ENCODE measurements around the gene PPIP5K1.
A peak's percentile ranks its signal among the peaks of the same experiment; 100 is the strongest.

Gene PPIP5K1

GRCh38 chr15:43527802-43528541, 62.0 kb downstream of the PPIP5K1 start:
- Histone ChIP-seq H3K36me3 (ENCODE audit: control insufficient read depth, insufficient read depth, low read length) (peaks cover 58% of the 10 kb centered on the region), H3K27ac (ENCODE audit: low read depth, low read length, severe bottlenecking) (no peak overlapping the region), H3K4me3 (ENCODE audit: extremely low read depth, insufficient read depth, low read length, poor library complexity, severe bottlenecking) (no peak overlapping the region), H3K9me3 (ENCODE audit: control insufficient read depth, low read length) (no peaks in the 10 kb centered on the region), H3K4me1 (ENCODE audit: control insufficient read depth, insufficient read depth, low read length, poor library complexity, severe bottlenecking) (peaks cover 10% of the 10 kb centered on the region)
- 89 to 90% methylated on average over 10 of the region's 12 CpGs for WGBS, 2 experiments (ENCODE audit: insufficient coverage in 2 of 2)

- no peaks in the 10 kb centered on the region for H3K9me3 ChIP-seq (ENCODE audit: control insufficient read depth, low read length)
- no peak overlapping the region for H3K27ac ChIP-seq (ENCODE audit: low read depth, low read length, severe bottlenecking)
- H3K36me3 ChIP-seq (ENCODE audit: control insufficient read depth, insufficient read depth, low read length) = peaks cover 66% of the 10 kb centered on the region
- WGBS, 2 experiments (ENCODE audit: insufficient coverage in 2 of 2) = 83 to 98% methylated on average over 4 to 5 of the region's 9 CpGs
- no peak overlapping the region for H3K4me3 ChIP-seq (ENCODE audit: extremely low read depth, insufficient read depth, low read length, poor library complexity, severe bottlenecking)
- peaks cover 10% of the 10 kb centered on the region for H3K4me1 ChIP-seq (ENCODE audit: control insufficient read depth, insufficient read depth, low read length, poor library complexity, severe bottlenecking)
Observed at GRCh38 chr15:43527016-43527801, 62.8 kb downstream of the PPIP5K1 start.

- peaks cover 74% of the 10 kb centered on the region for H3K36me3 ChIP-seq (ENCODE audit: control insufficient read depth, insufficient read depth, low read length)
- 90 to 93% methylated on average over 7 to 9 of the region's 11 CpGs for WGBS, 2 experiments (ENCODE audit: insufficient coverage in 2 of 2)
Observed at GRCh38 chr15:43526261-43526930, 63.6 kb downstream of the PPIP5K1 start.

GRCh38 chr15:43525131-43525530, 64.9 kb downstream of the PPIP5K1 start:
- Histone ChIP-seq H3K27ac (ENCODE audit: low read depth, low read length, severe bottlenecking) (no peak overlapping the region), H3K4me3 (ENCODE audit: extremely low read depth, insufficient read depth, low read length, poor library complexity, severe bottlenecking) (no peak overlapping the region), H3K4me1 (ENCODE audit: control insufficient read depth, insufficient read depth, low read length, poor library complexity, severe bottlenecking) (peaks cover 8% of the 10 kb centered on the region), H3K36me3 (ENCODE audit: control insufficient read depth, insufficient read depth, low read length) (peaks cover 81% of the 10 kb centered on the region), H3K9me3 (ENCODE audit: control insufficient read depth, low read length) (no peaks in the 10 kb centered on the region)
- 88 to 100% methylated on average over 2 to 4 of the region's 4 CpGs for WGBS, 2 experiments (ENCODE audit: insufficient coverage in 2 of 2)

More at GRCh38 chr15:43526261-43526930, 63.6 kb downstream of the PPIP5K1 start:
- H3K4me1 ChIP-seq (ENCODE audit: control insufficient read depth, insufficient read depth, low read length, poor library complexity, severe bottlenecking) = peaks cover 10% of the 10 kb centered on the region
- no peak overlapping the region for H3K4me3 ChIP-seq (ENCODE audit: extremely low read depth, insufficient read depth, low read length, poor library complexity, severe bottlenecking)
- no peak overlapping the region for H3K27ac ChIP-seq (ENCODE audit: low read depth, low read length, severe bottlenecking)
- H3K9me3 ChIP-seq (ENCODE audit: control insufficient read depth, low read length) = no peaks in the 10 kb centered on the region

GRCh38 chr15:43524254-43524845, 65.7 kb downstream of the PPIP5K1 start:
- Histone ChIP-seq H3K4me1 (ENCODE audit: control insufficient read depth, insufficient read depth, low read length, poor library complexity, severe bottlenecking) (peaks cover 6% of the 10 kb centered on the region), H3K36me3 (ENCODE audit: control insufficient read depth, insufficient read depth, low read length) (peaks cover 76% of the 10 kb centered on the region), H3K27ac (ENCODE audit: low read depth, low read length, severe bottlenecking) (no peak overlapping the region), H3K4me3 (ENCODE audit: extremely low read depth, insufficient read depth, low read length, poor library complexity, severe bottlenecking) (no peak overlapping the region), H3K9me3 (ENCODE audit: control insufficient read depth, low read length) (no peaks in the 10 kb centered on the region)
- 85 to 95% methylated on average over 4 of the region's 4 CpGs for WGBS, 2 experiments (ENCODE audit: insufficient coverage in 2 of 2)

- Histone ChIP-seq H3K4me3 (ENCODE audit: extremely low read depth, insufficient read depth, low read length, poor library complexity, severe bottlenecking) (no peak overlapping the region), H3K27ac (ENCODE audit: low read depth, low read length, severe bottlenecking) (no peak overlapping the region), H3K9me3 (ENCODE audit: control insufficient read depth, low read length) (no peaks in the 10 kb centered on the region), H3K36me3 (ENCODE audit: control insufficient read depth, insufficient read depth, low read length) (peaks cover 71% of the 10 kb centered on the region), H3K4me1 (ENCODE audit: control insufficient read depth, insufficient read depth, low read length, poor library complexity, severe bottlenecking) (peaks cover 12% of the 10 kb centered on the region)
- WGBS, 2 experiments (ENCODE audit: insufficient coverage in 2 of 2) = 92 to 97% methylated on average over 7 of the region's 7 CpGs
Observed at GRCh38 chr15:43523646-43524045, 66.4 kb downstream of the PPIP5K1 start.

- Histone ChIP-seq H3K4me1 (ENCODE audit: control insufficient read depth, insufficient read depth, low read length, poor library complexity, severe bottlenecking) (peaks cover 9% of the 10 kb centered on the region), H3K36me3 (ENCODE audit: control insufficient read depth, insufficient read depth, low read length) (peaks cover 64% of the 10 kb centered on the region), H3K9me3 (ENCODE audit: control insufficient read depth, low read length) (no peaks in the 10 kb centered on the region), H3K27ac (ENCODE audit: low read depth, low read length, severe bottlenecking) (no peak overlapping the region), H3K4me3 (ENCODE audit: extremely low read depth, insufficient read depth, low read length, poor library complexity, severe bottlenecking) (no peak overlapping the region)
- 87 to 90% methylated on average over 8 to 9 of the region's 9 CpGs for WGBS, 2 experiments (ENCODE audit: insufficient coverage in 2 of 2)
Observed at GRCh38 chr15:43522247-43522646, 67.8 kb downstream of the PPIP5K1 start.

- H3K4me3 ChIP-seq (ENCODE audit: extremely low read depth, insufficient read depth, low read length, poor library complexity, severe bottlenecking) = no peak overlapping the region
- no peak overlapping the region for H3K27ac ChIP-seq (ENCODE audit: low read depth, low read length, severe bottlenecking)
- no peaks in the 10 kb centered on the region for H3K9me3 ChIP-seq (ENCODE audit: control insufficient read depth, low read length)
- WGBS, 2 experiments (ENCODE audit: insufficient coverage in 2 of 2) = 96 to 97% methylated on average over 11 of the region's 11 CpGs
- H3K36me3 ChIP-seq (ENCODE audit: control insufficient read depth, insufficient read depth, low read length) = peaks cover 59% of the 10 kb centered on the region
- H3K4me1 ChIP-seq (ENCODE audit: control insufficient read depth, insufficient read depth, low read length, poor library complexity, severe bottlenecking) = peaks cover 17% of the 10 kb centered on the region
Observed at GRCh38 chr15:43521419-43521818, 68.6 kb downstream of the PPIP5K1 start.

GRCh38 chr15:43520138-43520537, 69.9 kb downstream of the PPIP5K1 start:
- Histone ChIP-seq H3K4me1 (ENCODE audit: control insufficient read depth, insufficient read depth, low read length, poor library complexity, severe bottlenecking) (peaks cover 22% of the 10 kb centered on the region), H3K27ac (ENCODE audit: low read depth, low read length, severe bottlenecking) (no peak overlapping the region), H3K4me3 (ENCODE audit: extremely low read depth, insufficient read depth, low read length, poor library complexity, severe bottlenecking) (no peak overlapping the region), H3K9me3 (ENCODE audit: control insufficient read depth, low read length) (no peaks in the 10 kb centered on the region), H3K36me3 (ENCODE audit: control insufficient read depth, insufficient read depth, low read length) (peaks cover 50% of the 10 kb centered on the region)
- WGBS, 2 experiments (ENCODE audit: insufficient coverage in 2 of 2) = 50% methylated on average over 1 of the region's 2 CpGs; no CpG with 5 or more reads in 1 of the 2 experiments

- Histone ChIP-seq H3K36me3 (ENCODE audit: control insufficient read depth, insufficient read depth, low read length) (peaks cover 41% of the 10 kb centered on the region), H3K9me3 (ENCODE audit: control insufficient read depth, low read length) (no peaks in the 10 kb centered on the region), H3K4me3 (ENCODE audit: extremely low read depth, insufficient read depth, low read length, poor library complexity, severe bottlenecking) (peak overlapping the region; percentile 62), H3K27ac (ENCODE audit: low read depth, low read length, severe bottlenecking) (no peak overlapping the region), H3K4me1 (ENCODE audit: control insufficient read depth, insufficient read depth, low read length, poor library complexity, severe bottlenecking) (peaks cover 22% of the 10 kb centered on the region)
- 75 to 83% methylated on average over 2 of the region's 2 CpGs for WGBS, 2 experiments (ENCODE audit: insufficient coverage in 2 of 2)
Observed at GRCh38 chr15:43519196-43519595, 70.8 kb downstream of the PPIP5K1 start.

Data from mesodermal cell (in vitro differentiated cells).